Fibroblast of pulmonary artery (primary cell): ENCODE data around the gene PSME4.
A peak's percentile ranks its signal among the peaks of the same experiment; 100 is the strongest.

Experiments
- DNase-seq: peaks from one replicate; pipeline ENCODE4 v3.0.0-alpha.2; 2010; ENCODE audit warnings: low read depth
- H3K4me3 ChIP-seq: replicated peaks from 2 replicates; pipeline ENCODE4 v1.5.1; 2011; ENCODE audit warnings: low read depth, mild to moderate bottlenecking, control low read depth, low read length, moderate library complexity
- TF ChIP-seq, protein P1 (sequence below): IDR thresholded peaks from 2 replicates; pipeline ENCODE4 v1.5.1; 2011; ENCODE audit warnings: mild to moderate bottlenecking, control low read depth, low read length, inconsistent platforms; ENCODE audit errors: missing control alignments

Gene PSME4

DNA sequence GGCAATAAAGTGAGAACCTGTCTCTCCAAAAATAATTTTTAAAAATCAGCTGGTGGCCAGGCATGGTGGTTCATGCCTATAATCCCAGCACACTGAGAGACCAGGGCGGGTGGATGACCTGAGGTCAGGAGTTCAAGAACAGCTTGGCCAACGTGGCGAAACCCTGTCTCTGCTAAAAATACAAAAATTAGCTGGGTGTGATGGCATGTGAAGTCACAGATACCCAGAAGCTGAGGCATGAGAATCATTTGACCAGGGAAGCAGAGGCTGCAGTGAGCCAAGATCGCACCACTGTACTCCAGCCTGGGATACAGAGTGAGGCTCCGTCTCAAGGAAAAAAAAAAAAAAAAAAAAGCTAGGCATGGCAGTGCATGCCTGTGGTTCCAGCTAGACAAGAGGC lies 103.6 kb downstream of the PSME4 start:
- TF ChIP-seq, protein P1, sequence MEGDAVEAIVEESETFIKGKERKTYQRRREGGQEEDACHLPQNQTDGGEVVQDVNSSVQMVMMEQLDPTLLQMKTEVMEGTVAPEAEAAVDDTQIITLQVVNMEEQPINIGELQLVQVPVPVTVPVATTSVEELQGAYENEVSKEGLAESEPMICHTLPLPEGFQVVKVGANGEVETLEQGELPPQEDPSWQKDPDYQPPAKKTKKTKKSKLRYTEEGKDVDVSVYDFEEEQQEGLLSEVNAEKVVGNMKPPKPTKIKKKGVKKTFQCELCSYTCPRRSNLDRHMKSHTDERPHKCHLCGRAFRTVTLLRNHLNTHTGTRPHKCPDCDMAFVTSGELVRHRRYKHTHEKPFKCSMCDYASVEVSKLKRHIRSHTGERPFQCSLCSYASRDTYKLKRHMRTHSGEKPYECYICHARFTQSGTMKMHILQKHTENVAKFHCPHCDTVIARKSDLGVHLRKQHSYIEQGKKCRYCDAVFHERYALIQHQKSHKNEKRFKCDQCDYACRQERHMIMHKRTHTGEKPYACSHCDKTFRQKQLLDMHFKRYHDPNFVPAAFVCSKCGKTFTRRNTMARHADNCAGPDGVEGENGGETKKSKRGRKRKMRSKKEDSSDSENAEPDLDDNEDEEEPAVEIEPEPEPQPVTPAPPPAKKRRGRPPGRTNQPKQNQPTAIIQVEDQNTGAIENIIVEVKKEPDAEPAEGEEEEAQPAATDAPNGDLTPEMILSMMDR = no peak
- DNase-seq = no peak

DNA sequence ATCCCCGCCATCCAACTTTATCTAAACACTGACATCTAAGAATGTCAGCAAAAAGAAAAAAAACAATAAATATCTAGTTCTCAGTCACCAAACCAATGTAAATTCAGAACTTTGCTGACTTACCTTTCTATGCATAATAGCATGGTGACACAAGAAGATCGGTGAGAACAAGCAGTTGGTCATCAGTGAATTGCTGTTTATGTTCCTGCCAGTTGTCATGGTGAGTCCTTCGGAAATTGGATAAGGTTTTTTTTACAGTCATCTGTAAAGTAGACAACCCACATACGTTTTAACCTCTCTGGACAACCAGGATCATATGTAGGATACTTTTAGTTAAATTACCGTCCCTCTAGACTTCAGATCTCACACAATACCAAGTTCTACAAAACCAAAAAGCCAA lies 104.8 kb downstream of the PSME4 start:
- no peak for DNase-seq
- H3K4me3 ChIP-seq = no peak overlapping the region
- TF ChIP-seq, protein P1 = no peak

More for the DNA sequence above, 103.6 kb downstream of the PSME4 start:
- no peak overlapping the region for H3K4me3 ChIP-seq

DNA sequence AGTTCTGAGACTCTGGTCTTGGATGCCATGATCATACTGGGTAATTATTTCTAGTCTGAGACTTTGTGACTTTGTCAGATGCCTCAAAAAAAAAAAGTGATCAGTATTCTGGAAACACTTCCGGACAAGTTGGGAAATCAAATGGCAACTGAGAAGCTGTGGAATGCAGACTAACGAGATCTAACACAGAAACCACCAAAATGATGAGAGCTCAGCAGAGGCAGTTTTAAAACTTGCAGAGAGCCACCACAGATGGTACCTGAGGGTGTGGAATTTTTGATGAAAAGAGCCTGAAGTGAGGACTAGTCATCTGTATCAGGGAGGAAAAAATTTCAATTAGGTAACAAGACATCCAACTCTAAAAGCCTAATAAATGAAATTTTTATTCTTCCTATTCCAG lies 105.5 kb downstream of the PSME4 start:
- TF ChIP-seq, protein P1 = no peak
- H3K4me3 ChIP-seq = no peak overlapping the region
- no peak for DNase-seq

DNA sequence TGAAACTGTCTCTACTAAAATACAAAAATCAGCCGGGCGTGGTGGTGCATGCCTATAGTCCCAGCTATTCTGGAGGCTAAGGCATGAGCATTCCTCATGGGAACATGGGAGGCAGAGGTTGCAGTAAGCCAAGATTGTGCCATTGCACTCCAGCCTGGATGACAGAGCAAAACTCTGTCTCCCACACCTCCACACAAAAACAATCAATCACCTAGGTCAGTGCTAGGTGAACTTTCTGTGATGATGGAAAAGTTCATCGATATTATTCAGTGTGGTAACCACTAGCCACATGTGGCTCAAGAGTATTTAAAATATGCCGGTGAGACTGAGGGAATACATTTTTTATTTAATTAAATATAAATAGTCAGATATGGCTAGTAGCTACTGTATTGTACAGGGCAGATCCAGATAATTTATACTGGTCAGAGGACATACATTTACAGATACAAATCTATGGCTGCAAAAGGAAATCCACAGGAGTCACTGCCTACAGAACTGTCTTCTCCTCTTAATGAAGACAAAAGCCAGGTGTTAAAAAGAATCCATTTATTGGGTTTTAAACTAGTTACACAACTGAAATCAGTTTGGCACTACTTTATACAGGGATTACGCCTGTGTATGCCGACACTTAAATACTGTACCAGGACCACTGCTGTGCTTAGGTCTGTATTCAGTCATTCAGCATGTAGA lies 107.1 kb downstream of the PSME4 start:
- no peak overlapping the region for H3K4me3 ChIP-seq

DNA sequence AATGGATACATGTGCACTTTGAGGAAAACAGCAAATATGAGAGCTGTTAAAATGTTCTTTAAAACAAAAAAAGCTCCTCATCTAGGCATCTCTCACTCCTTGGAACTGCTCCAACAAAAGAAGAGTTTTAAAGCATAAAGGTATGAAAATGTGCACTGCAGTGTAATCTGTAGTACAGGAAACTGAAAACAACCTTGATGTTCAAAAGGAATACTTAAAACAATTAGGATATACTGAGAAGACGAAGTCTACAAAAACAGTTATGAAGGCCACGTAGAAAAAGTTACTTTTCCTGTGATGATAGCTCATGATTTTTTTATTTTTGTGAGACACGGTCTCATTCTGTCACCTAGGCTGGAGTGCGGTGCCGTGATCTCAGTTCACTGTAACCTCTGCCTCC lies 109.0 kb downstream of the PSME4 start:
- H3K4me3 ChIP-seq = no peak overlapping the region
- DNase-seq = no peak
- TF ChIP-seq, protein P1 = no peak

More for the DNA sequence above, 107.1 kb downstream of the PSME4 start:
- TF ChIP-seq, protein P1 = no peak
- no peak for DNase-seq

DNA sequence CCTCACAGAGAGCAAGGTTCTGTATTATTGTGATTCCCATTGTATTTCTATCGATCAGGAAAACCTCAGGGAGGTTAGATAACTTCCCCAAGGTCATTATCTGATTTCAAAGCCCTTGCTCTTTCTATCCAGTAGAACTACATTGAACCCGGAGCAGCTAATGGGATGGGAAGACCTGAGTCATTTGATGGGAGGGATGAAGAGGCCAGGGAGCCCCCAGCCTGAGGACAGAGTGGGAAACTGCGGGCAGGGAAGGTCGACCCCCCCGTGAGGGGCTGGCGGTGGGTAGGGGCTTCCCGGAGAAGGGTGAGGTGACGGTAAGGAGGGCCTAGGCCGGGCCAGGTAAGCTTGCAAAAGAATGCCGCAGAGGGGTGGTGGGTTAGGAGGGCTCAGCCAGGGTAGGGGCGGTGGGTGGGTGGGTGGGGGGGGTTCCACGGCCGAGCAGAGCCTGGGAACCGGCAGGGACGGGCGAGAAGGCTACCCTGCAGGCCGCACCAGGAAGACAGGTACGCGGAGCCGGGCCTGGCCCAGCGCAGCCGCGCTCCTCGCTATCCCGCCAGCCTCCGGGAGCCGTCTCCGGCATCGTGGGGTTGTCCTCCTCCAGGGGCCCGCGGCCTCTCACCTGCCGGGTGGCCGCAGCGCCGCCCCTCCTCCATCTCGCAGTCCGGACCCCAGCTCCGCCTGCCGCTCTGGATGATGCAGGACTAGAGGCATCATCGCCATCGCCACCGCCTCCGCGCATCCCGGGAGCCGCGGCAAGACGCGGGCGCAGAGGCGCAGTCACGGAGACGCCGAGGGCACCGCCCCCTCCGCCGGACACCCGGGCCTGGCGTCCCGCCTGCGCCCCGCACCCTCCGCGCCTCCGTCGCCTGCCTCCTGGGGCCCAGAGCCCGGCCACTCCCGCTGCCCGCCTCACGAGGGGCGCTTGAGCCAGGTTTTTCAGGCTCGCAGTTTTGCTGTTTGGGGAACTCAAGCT lies 111.3 kb downstream of the PSME4 start, which contains the start of gene GPR75:
GPR75 (minus strand) TSS at position 762 of the 976 bp plus-strand sequence. CDS start 5,211 bp downstream, outside the sequence.
- peak within 1 kb of the TSS; percentile 46 for H3K4me3 ChIP-seq
- DNase-seq = peak; percentile 17
- TF ChIP-seq, protein P1 = no peak
